A673 (cell line): ENCODE measurements around the gene CADPS2. TPM values are rescaled to one million over a fixed set of nuclear protein-coding genes. Genes with fewer than 3 reads are reported as not detected.

Experiments
- BruUV-seq: library from RNA; stranded (reverse); fragments of 400-500 nt; replicated peaks from 2 replicates; lab custom pipeline; 2021; lab: Mats Ljungman, UMichigan
- CTCF ChIA-PET: fragments of 300-600 bp; sonication (Branson Sonifier 250); formaldehyde crosslinking; loops from one replicate; lab custom pipeline; 2022; ENCODE audit warnings: antibody characterized with exemption; lab: Charles Lee
- POLR2A ChIA-PET: fragments of 300-600 bp; sonication (Branson Sonifier 250); formaldehyde crosslinking; loops from one replicate; lab custom pipeline; 2022; ENCODE audit warnings: antibody characterized with exemption; ENCODE audit not compliant: low non-redundant PET; lab: Charles Lee
- DNase-seq: peaks from one replicate; pipeline ENCODE4 v3.0.0-alpha.2; 2015; ENCODE audit warnings: low spot score
- H3K27ac ChIP-seq: fragments of 200-600 bp; sonication (generic); 2 replicates; pipeline ENCODE4 v1.5.1; 2016; ENCODE audit warnings: mixed run types, low read depth, mild to moderate bottlenecking, mixed read lengths, antibody characterized with exemption, low read length; ENCODE audit not compliant: poor library complexity, severe bottlenecking
- H3K27me3 ChIP-seq: fragments of 200-600 bp; sonication (generic); replicated peaks from 2 replicates; pipeline ENCODE4 v1.6.1; 2017; ENCODE audit warnings: mixed run types, low read depth, mild to moderate bottlenecking, mixed read lengths, antibody characterized with exemption, low read length; ENCODE audit not compliant: insufficient read depth, poor library complexity
- H3K36me3 ChIP-seq: fragments of 200-600 bp; sonication (generic); 2 replicates; pipeline ENCODE4 v1.6.1; 2016; ENCODE audit warnings: mixed run types, mild to moderate bottlenecking, mixed read lengths, antibody characterized with exemption, low read length; ENCODE audit not compliant: insufficient read depth, poor library complexity, severe bottlenecking
- H3K4me1 ChIP-seq: fragments of 200-600 bp; sonication (generic); 2 replicates; pipeline ENCODE4 v1.6.1; 2017; ENCODE audit warnings: mixed run types, mild to moderate bottlenecking, mixed read lengths, antibody characterized with exemption, low read length; ENCODE audit not compliant: insufficient read depth, poor library complexity, severe bottlenecking
- H3K4me3 ChIP-seq: fragments of 200-600 bp; sonication (generic); 2 replicates; pipeline ENCODE4 v1.5.1; 2016; ENCODE audit warnings: low read depth, mixed run types, mild to moderate bottlenecking, mixed read lengths, low read length; ENCODE audit not compliant: poor library complexity, severe bottlenecking
- H3K9me3 ChIP-seq: fragments of 200-600 bp; sonication (generic); 2 replicates; pipeline ENCODE4 v1.6.1; 2016; ENCODE audit warnings: mixed run types, low read depth, mild to moderate bottlenecking, mixed read lengths, antibody characterized with exemption, low read length; ENCODE audit not compliant: poor library complexity, severe bottlenecking
- EZH2 ChIP-seq: fragments of 200-600 bp; sonication (generic); IDR thresholded peaks from 2 replicates; pipeline ENCODE4 v1.6.1; 2017; ENCODE audit warnings: borderline replicate concordance, low read depth, mild to moderate bottlenecking, mixed read lengths, antibody characterized with exemption, low read length; ENCODE audit not compliant: poor library complexity, severe bottlenecking
- intact Hi-C: fragments of 100-400 bp; cut with micrococcal nuclease; formaldehyde crosslinking; loops from one replicate; pipeline ENCODE4 v1.10.0; 2022; ENCODE audit not compliant: unreplicated experiment
- total RNA-seq: library from RNA; stranded (reverse); gene quantifications from 2 replicates; pipeline ENCODE4 v1.2.3, GENCODE V29; 2021
- TF ChIP-seq, protein P1 (sequence below): fragments of 300-800, 200-600 bp; sonication (generic); conservative IDR thresholded peaks from 2 replicates; pipeline ENCODE4 v1.5.1; 2017; ENCODE audit warnings: low read depth, mild to moderate bottlenecking, antibody characterized with exemption, low read length, moderate library complexity, mixed read lengths

Gene CADPS2
- total RNA-seq, 1 experiment from 2014 or later = 81.3 TPM

DNA sequence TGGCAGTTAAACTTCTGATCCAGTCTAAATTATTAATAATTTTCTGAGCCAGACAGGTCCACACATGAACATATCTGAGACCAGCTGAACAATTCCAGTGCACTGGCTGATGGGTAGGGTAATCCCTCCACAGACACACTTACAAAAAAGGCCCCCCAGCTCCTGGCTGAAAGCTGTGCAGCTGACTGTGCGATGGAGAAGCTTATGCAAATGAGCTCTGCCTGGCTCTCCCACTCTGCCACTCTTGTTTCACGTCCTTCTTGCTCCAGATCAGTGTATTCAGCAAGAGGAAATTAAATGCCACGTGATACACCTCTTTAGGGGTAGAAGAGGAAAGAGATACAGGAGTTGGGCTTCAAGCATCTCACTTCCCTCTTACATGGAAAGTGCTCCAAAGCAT is 505.3 kb downstream of the CADPS2 start:
- intact Hi-C loops = no loop called here
- Histone ChIP-seq H3K4me1 (peaks cover 20% of the 10 kb centered on the region), H3K36me3 (no peaks in the 10 kb centered on the region), H3K27ac (no peak overlapping the region), H3K9me3 (no peaks in the 10 kb centered on the region), H3K4me3 (no peak overlapping the region), H3K27me3 (no peaks in the 10 kb centered on the region)
- ChIA-PET CTCF (no interaction called here), POLR2A (interaction anchor here (0.7 kb wide), 1 partner anchor 40 kb away, joined by 3 read pairs; no protein-coding TSS in a partner anchor)
- BruUV-seq = no TSS peak
- DNase-seq = peak; percentile 23
- TF ChIP-seq EZH2 = no peak
- TF ChIP-seq, protein P1, sequence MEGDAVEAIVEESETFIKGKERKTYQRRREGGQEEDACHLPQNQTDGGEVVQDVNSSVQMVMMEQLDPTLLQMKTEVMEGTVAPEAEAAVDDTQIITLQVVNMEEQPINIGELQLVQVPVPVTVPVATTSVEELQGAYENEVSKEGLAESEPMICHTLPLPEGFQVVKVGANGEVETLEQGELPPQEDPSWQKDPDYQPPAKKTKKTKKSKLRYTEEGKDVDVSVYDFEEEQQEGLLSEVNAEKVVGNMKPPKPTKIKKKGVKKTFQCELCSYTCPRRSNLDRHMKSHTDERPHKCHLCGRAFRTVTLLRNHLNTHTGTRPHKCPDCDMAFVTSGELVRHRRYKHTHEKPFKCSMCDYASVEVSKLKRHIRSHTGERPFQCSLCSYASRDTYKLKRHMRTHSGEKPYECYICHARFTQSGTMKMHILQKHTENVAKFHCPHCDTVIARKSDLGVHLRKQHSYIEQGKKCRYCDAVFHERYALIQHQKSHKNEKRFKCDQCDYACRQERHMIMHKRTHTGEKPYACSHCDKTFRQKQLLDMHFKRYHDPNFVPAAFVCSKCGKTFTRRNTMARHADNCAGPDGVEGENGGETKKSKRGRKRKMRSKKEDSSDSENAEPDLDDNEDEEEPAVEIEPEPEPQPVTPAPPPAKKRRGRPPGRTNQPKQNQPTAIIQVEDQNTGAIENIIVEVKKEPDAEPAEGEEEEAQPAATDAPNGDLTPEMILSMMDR = no peak

DNA sequence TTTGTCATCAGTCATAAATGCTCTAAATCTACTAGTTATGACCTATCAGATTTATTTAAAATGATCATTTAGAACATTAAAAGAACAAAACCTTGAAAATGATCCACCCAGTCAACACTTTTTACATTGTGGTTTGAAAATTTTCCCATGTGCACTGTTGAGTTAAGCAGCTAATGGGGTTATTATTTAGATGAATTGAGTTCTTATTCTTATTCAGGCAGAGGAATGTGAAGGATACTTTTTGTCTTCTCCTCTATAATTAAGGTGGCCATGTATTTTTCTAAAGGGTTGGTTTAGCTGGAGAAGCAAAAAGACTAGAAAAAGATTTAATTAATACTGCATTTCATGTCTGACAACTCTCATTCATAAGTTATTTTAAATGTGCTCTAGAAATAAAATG is 506.8 kb downstream of the CADPS2 start:
- H3K36me3 ChIP-seq = no peaks in the 10 kb centered on the region
- H3K4me3 ChIP-seq = no peak overlapping the region
- H3K4me1 ChIP-seq = peaks cover 20% of the 10 kb centered on the region
- no peak overlapping the region for H3K27ac ChIP-seq
- TF ChIP-seq, protein P1 = no peak
- no peak for TF ChIP-seq EZH2
- DNase-seq = no peak
- no TSS peak for BruUV-seq
- intact Hi-C loops = no loop called here
- CTCF ChIA-PET = no interaction called here
- POLR2A ChIA-PET = interaction anchor here (0.6 kb wide), 1 partner anchor 23 kb away, joined by 3 read pairs; no protein-coding TSS in a partner anchor
- H3K27me3 ChIP-seq = no peaks in the 10 kb centered on the region
- no peaks in the 10 kb centered on the region for H3K9me3 ChIP-seq

DNA sequence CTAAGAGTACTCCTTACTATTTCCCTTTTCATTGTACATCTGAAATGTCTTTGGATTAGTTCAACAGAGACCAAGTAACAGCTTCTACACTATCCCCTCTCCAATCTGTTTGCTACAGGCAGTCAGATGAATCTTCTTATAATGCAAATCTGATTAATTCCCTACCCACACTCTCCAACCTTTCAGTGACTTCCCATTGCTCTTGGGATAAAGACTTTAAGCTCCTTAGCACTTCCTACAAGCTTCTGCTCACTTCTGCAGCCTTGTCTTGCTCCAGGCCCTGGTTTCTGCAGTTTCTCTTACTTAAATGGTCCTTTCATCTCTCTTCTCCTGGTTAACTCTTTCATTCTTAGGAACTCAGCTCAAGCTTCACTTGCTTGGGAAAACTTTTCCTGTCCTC is 516.5 kb downstream of the CADPS2 start:
- H3K27ac ChIP-seq = no peak overlapping the region
- no peaks in the 10 kb centered on the region for H3K27me3 ChIP-seq
- intact Hi-C loops = no loop called here
- peak; percentile 45 for DNase-seq
- peaks cover 6% of the 10 kb centered on the region for H3K4me1 ChIP-seq
- H3K9me3 ChIP-seq = no peaks in the 10 kb centered on the region
- no TSS peak for BruUV-seq
- no peaks in the 10 kb centered on the region for H3K36me3 ChIP-seq
- ChIA-PET CTCF (no interaction called here), POLR2A (no interaction called here)
- TF ChIP-seq, protein P1 = no peak
- TF ChIP-seq EZH2 = no peak
- no peak overlapping the region for H3K4me3 ChIP-seq
